GM19468 (cell line): ENCODE measurements around the gene MTA2.
"Not testable (repeated sequence)": the region's sequence is repeated elsewhere in the genome, so short reads cannot be mapped to it uniquely, and the experiment has no call there.

Source experiments
- ATAC-seq: cut with Tn5 transposase; IDR thresholded peaks from one replicate; pipeline ENCODE4 v1.9.1; 2021; ENCODE audit warnings: mild to moderate bottlenecking, moderate library complexity, moderate number of reproducible peaks; ENCODE audit not compliant: unreplicated experiment; ENCODE audit errors: extremely low read depth

The MTA2 gene

GRCh38 chr11:62593434-62594044, 8.1 kb downstream of the MTA2 start:
- no peak for ATAC-seq

- no peak for ATAC-seq
Measured at GRCh38 chr11:62592989-62593421, 8.7 kb downstream of the MTA2 start.

- ATAC-seq: no peak
Measured at GRCh38 chr11:62592146-62592815, 9.4 kb downstream of the MTA2 start.

- ATAC-seq: peak; percentile 83
Measured at GRCh38 chr11:62591448-62592145, 10.1 kb downstream of the MTA2 start, which contains the start of gene TUT1. TSS of gene TUT1 (minus strand) at chr11:62591523. CDS start at chr11:62591485, 38 bp downstream.

GRCh38 chr11:62588966-62589637, 12.6 kb downstream of the MTA2 start:
- no peak for ATAC-seq

- ATAC-seq: not testable (repeated sequence)
Measured at GRCh38 chr11:62585356-62585755, 16.3 kb downstream of the MTA2 start.

GRCh38 chr11:62581735-62582134, 19.9 kb downstream of the MTA2 start:
- not testable (repeated sequence) for ATAC-seq

- ATAC-seq: no peak
Measured at GRCh38 chr11:62580959-62581715, 20.5 kb downstream of the MTA2 start.

- ATAC-seq: no peak
Measured at GRCh38 chr11:62579252-62579651, 22.4 kb downstream of the MTA2 start.

GRCh38 chr11:62578541-62578940, 23.1 kb downstream of the MTA2 start:
- no peak for ATAC-seq

GRCh38 chr11:62577046-62577714, 24.5 kb downstream of the MTA2 start:
- no peak for ATAC-seq

GRCh38 chr11:62575837-62576236, 25.8 kb downstream of the MTA2 start:
- ATAC-seq: no peak

GRCh38 chr11:62575156-62575555, 26.5 kb downstream of the MTA2 start:
- no peak for ATAC-seq

GRCh38 chr11:62574363-62575071, 27.1 kb downstream of the MTA2 start:
- no peak for ATAC-seq

GRCh38 chr11:62573592-62574362, 27.9 kb downstream of the MTA2 start, which contains the start of gene EEF1G:
TSS of gene EEF1G (minus strand) at chr11:62573891. CDS start at chr11:62573842, 49 bp downstream.
- ATAC-seq: peak; percentile 78

GRCh38 chr11:62573006-62573591, 28.6 kb downstream of the MTA2 start:
- ATAC-seq: no peak

- ATAC-seq: no peak
Measured at GRCh38 chr11:62572431-62572830, 29.2 kb downstream of the MTA2 start.

- not testable (repeated sequence) for ATAC-seq
Measured at GRCh38 chr11:62571493-62571892, 30.2 kb downstream of the MTA2 start.
